Lung (tissue), 12 donors: ENCODE data around the gene SP6. TPM values are rescaled to one million over a fixed set of nuclear protein-coding genes. Genes with fewer than 3 reads are reported as not detected.

Experiments used
- ATAC-seq: fragments of 200-7000 bp; cut with Tn5 transposase; one replicate; pipeline ENCODE4 v1.9.1; 2020; ENCODE audit warnings: moderate number of reproducible peaks; ENCODE audit not compliant: insufficient read depth, low FRiP score
- DNase-seq, 3 donors: peaks; one replicate each; pipeline ENCODE4 v3.0.0-alpha.2; 2013 to 2017
- H3K27ac ChIP-seq, 2 donors: one replicate each; pipeline ENCODE4 v1.5.1; 2013; ENCODE audit warnings: mild to moderate bottlenecking in 2 of 2, moderate library complexity in 2 of 2, control low read depth in 1 of 2, inconsistent platforms in 1 of 2, low read depth in 1 of 2, low read length in 1 of 2
- H3K27me3 ChIP-seq, 3 donors: one replicate each; pipeline ENCODE4 v1.5.1; 2013; ENCODE audit warnings: low read length in 2 of 3; ENCODE audit not compliant: control insufficient read depth in 3 of 3, insufficient read depth in 3 of 3
- H3K36me3 ChIP-seq, 4 donors: one replicate each; pipeline ENCODE4 v1.5.1; 2013; ENCODE audit warnings: low read length in 4 of 4, mild to moderate bottlenecking in 1 of 4, moderate library complexity in 1 of 4; ENCODE audit not compliant: control insufficient read depth in 4 of 4, insufficient read depth in 4 of 4
- H3K4me1 ChIP-seq, 5 donors: one replicate each; pipeline ENCODE4 v1.5.1; 2013; ENCODE audit warnings: low read length in 5 of 5, mild to moderate bottlenecking in 2 of 5, moderate library complexity in 1 of 5; ENCODE audit not compliant: control insufficient read depth in 5 of 5, insufficient read depth in 5 of 5
- H3K4me3 ChIP-seq: one replicate; pipeline ENCODE4 v1.5.1; 2013; ENCODE audit warnings: mild to moderate bottlenecking, control low read depth, moderate library complexity
- H3K9ac ChIP-seq, 2 donors: one replicate each; pipeline ENCODE4 v1.5.1; 2013; ENCODE audit warnings: low read length in 2 of 2, control low read depth in 1 of 2; ENCODE audit not compliant: insufficient read depth in 1 of 2
- H3K9me3 ChIP-seq, 4 donors: one replicate each; pipeline ENCODE4 v1.5.1; 2013; ENCODE audit warnings: low read length in 3 of 4, mild to moderate bottlenecking in 1 of 4, moderate library complexity in 1 of 4; ENCODE audit not compliant: control insufficient read depth in 4 of 4, insufficient read depth in 3 of 4
- WGBS, 2 donors: extraction: QIAGEN DNeasy Blood & Tissue Kit; methylation state at CpG; one replicate each; pipeline ENCODE4 v1.1.7; 2013; 5-methylcytosine and 5-hydroxymethylcytosine counted together
- polyA plus RNA-seq, 2 donors: library from polyadenylated mRNA; stranded (reverse); fragments of 200-250 nt; gene quantifications; one replicate each; pipeline ENCODE4 v1.2.1, GENCODE V29; 2013
- total RNA-seq, 2 donors: library from RNA; depleted of rRNA in 1 of 2; stranded (reverse); fragments of >200 nt in 1 of 2; gene quantifications; one replicate each; pipeline ENCODE4 v1.2.1, GENCODE V29; 2014 to 2021
- TF ChIP-seq, protein P1 (sequence below): IDR thresholded peaks from 2 replicates; pipeline ENCODE4 v1.5.1; 2012; ENCODE audit warnings: mild to moderate bottlenecking; ENCODE audit errors: control extremely low read depth, extremely low read depth
- donor health status: control.
- donor health status: control.
- donor health status: Bipolar disorder and iron deficiency.
- donor health status: healthy.
- donor health status: DM: yes; HTN: yes; CAD: no.

Gene SP6
- total and polyA plus RNA-seq, 4 donors: 2.3 to 4.5 (median 3.5) TPM

DNA sequence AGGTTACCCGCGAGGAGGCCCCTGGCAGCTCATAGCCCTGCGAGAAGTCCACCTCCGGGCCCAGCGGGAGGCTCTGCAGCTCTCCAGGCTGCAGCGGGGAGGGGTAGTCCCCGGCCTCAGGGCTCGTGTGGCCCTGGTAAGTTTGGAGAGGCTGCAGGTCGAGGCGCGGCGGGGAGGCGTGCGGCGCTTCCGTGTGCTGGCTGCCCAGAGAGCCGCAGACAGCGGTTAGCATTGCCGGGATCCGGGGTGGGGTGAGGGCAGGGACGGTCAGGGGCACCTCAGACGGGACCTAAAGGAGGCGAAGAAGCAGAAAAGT is 2.8 kb downstream of the SP6 start:
- no peak for DNase-seq
- H3K4me3 ChIP-seq: no peak overlapping the region
- peaks cover 6 to 62% (median 17%) of the 10 kb centered on the region in 5 donors for H3K4me1 ChIP-seq
- H3K27me3 ChIP-seq: peaks cover 2 to 52% (median 44%) of the 10 kb centered on the region in 3 donors
- H3K9ac ChIP-seq: no peak overlapping the region
- H3K9me3 ChIP-seq: no peaks in the 10 kb centered on the region
- H3K27ac ChIP-seq: no peak overlapping the region
- no peaks in the 10 kb centered on the region for H3K36me3 ChIP-seq
- TF ChIP-seq, protein P1, sequence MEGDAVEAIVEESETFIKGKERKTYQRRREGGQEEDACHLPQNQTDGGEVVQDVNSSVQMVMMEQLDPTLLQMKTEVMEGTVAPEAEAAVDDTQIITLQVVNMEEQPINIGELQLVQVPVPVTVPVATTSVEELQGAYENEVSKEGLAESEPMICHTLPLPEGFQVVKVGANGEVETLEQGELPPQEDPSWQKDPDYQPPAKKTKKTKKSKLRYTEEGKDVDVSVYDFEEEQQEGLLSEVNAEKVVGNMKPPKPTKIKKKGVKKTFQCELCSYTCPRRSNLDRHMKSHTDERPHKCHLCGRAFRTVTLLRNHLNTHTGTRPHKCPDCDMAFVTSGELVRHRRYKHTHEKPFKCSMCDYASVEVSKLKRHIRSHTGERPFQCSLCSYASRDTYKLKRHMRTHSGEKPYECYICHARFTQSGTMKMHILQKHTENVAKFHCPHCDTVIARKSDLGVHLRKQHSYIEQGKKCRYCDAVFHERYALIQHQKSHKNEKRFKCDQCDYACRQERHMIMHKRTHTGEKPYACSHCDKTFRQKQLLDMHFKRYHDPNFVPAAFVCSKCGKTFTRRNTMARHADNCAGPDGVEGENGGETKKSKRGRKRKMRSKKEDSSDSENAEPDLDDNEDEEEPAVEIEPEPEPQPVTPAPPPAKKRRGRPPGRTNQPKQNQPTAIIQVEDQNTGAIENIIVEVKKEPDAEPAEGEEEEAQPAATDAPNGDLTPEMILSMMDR: no peak
- ATAC-seq: no peak
- WGBS, 2 donors: 71 to 72% methylated on average over 20 to 23 of the region's 23 CpGs

DNA sequence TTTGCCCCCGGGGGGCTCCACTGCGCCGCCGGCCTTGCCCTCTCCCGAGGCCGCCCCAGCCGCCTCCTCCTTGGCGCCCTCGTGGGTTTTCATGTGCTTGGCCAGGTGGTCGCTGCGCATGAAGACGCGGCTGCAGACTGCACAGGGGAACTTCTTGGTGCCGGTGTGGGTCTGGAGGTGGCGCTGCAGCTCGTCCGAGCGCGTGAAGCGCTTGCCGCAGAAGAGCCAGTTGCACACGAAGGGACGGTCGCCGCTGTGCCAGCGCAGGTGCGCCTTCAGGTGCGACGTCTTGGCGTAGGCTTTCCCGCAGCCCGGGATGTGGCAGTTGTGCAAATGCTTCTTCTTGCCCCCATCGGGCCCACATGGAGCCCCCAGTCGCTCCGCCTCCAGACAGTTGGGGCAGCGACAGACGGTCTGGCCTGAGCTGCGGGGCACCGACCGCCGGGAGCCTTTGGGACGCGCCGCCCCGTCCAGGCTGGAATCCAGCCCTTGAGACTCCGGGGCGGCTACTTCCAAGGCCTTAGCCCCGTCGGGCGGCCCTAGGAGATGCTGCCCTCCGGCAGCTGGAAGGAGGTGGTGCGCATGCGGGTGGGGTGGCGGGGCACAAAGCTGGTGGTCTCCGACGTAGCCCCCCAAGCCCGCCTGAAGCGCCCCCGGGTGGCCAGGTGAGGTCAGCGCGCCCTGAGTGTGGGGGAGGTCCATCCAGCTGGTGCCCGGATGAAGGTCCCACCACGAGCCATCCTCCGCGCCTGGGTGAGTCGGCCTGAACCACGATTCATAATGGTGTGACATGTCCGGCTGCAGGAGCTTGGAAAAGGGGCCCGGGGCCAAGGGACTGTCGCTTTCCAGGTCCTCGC is 3.4 kb downstream of the SP6 start:
- H3K9ac ChIP-seq: no peak overlapping the region
- TF ChIP-seq, protein P1: no peak
- H3K4me1 ChIP-seq: peaks cover 6 to 66% (median 20%) of the 10 kb centered on the region in 5 donors
- no peaks in the 10 kb centered on the region for H3K36me3 ChIP-seq
- no peak overlapping the region for H3K4me3 ChIP-seq
- 33 to 45% methylated on average over 70 to 71 of the region's 71 CpGs for WGBS, 2 donors
- H3K27ac ChIP-seq: no peak overlapping the region
- ATAC-seq: no peak
- H3K9me3 ChIP-seq: no peaks in the 10 kb centered on the region
- H3K27me3 ChIP-seq: peaks cover 2 to 46% (median 38%) of the 10 kb centered on the region in 3 donors
- peak in 1 of 3 donors; percentile 35 for DNase-seq

DNA sequence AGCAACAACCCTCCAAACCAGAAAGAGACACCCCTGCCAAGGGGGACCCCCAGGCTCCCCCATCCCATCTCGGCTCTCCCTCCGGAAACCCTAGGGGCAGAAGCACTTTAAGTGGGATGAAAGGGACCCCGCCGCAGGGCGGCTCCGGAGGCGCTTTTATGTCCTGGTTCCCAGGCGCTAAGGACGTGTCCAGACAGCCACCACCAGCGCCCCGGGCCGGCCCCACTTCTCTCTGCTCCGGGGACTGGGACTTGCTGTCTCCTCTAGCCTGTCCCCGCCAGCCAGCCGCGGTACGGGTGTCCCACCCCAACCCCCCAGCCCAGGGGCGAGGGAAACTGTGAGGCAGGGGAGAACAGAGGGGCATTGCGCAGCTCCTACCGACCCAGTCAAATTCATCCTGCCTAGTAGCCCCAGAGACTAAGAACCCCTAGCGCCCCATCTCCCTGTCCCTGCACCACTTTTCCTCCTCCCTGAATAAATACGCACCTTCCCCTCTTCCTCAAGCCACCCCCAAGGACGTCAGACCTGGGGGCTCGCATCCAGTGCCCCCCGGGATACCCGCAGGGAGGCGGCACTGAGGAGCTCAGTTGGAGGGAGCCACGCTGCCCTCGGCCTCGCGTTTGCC is 4.1 kb downstream of the SP6 start:
- peak; percentile 45 to 79 (median 63) for DNase-seq
- Histone ChIP-seq H3K4me3 (no peak overlapping the region), H3K9me3 (no peaks in the 10 kb centered on the region), H3K4me1 (peaks cover 6 to 65% (median 20%) of the 10 kb centered on the region in 5 donors), H3K27ac (no peak overlapping the region), H3K9ac (no peak overlapping the region), H3K27me3 (peaks cover 2 to 39% (median 30%) of the 10 kb centered on the region in 3 donors), H3K36me3 (no peaks in the 10 kb centered on the region)
- no peak for ATAC-seq
- TF ChIP-seq, protein P1: no peak
- WGBS, 2 donors: 19 to 34% methylated on average over 31 of the region's 31 CpGs
